Mucosa of descending colon (tissue), 3 donors: ENCODE measurements around the gene PCDHGB1. TPM values are rescaled to one million over a fixed set of nuclear protein-coding genes. Genes with fewer than 3 reads are reported as not detected.
"Not testable (repeated sequence)": the region's sequence is repeated elsewhere in the genome, so short reads cannot be mapped to it uniquely, and the experiment has no call there.

Experiments
- ATAC-seq: fragments of 200-7000 bp; cut with Tn5 transposase; one replicate; pipeline ENCODE4 v1.9.1; 2020; ENCODE audit warnings: mild to moderate bottlenecking, moderate library complexity
- DNase-seq, 3 donors: peaks; one replicate each; pipeline ENCODE4 v3.0.0-alpha.2; 2020
- H3K36me3 ChIP-seq: fragments of 200-600 bp; one replicate; pipeline ENCODE4 v1.8.0; 2021; ENCODE audit warnings: low read depth, mild to moderate bottlenecking
- H3K4me1 ChIP-seq: fragments of 200-600 bp; one replicate; pipeline ENCODE4 v1.8.0; 2021; ENCODE audit warnings: low read depth, mild to moderate bottlenecking
- H3K4me3 ChIP-seq: fragments of 200-600 bp; one replicate; pipeline ENCODE4 v1.8.0; 2021; ENCODE audit warnings: mild to moderate bottlenecking
- H3K9me3 ChIP-seq: fragments of 200-600 bp; one replicate; pipeline ENCODE4 v1.8.0; 2021; ENCODE audit warnings: mild to moderate bottlenecking
- intact Hi-C, 2 donors: fragments of 100-400 bp; cut with DNase I in 1 of 2; cut with micrococcal nuclease in 1 of 2; formaldehyde crosslinking; loops; one replicate each; pipeline versions ENCODE4 v1.11.0 to v1.11.1; 2022; cut with DNase I, micrococcal nuclease
- total RNA-seq, 3 donors: library from RNA; stranded (reverse); fragmentation: NEBNext Ultra II Directional in 2 of 3; extraction: Animal tissue kit (Norgen Biotek cat#: 25700) in 2 of 3; gene quantifications; one replicate each; pipeline versions ENCODE4 v1.2.1 to v1.2.4, GENCODE V29; 2021 to 2023
- TF ChIP-seq, protein P1 (sequence below): fragments of 200-600 bp; IDR thresholded peaks from one replicate; pipeline ENCODE4 v1.8.0; 2022; ENCODE audit warnings: antibody characterized with exemption, mild to moderate bottlenecking
- donor health status: DM: no; HTN: no; CAD: no; lungs with moderate emphysema.
- donor health status: DM: no; HTN: no; CAD: no.
- donor health status: DM: no; HTN: yes; CAD: no.

PCDHGB1 gene
- total RNA-seq, 3 donors from 2014 or later = 1.0 to 4.1 (median 1.2) TPM

DNA sequence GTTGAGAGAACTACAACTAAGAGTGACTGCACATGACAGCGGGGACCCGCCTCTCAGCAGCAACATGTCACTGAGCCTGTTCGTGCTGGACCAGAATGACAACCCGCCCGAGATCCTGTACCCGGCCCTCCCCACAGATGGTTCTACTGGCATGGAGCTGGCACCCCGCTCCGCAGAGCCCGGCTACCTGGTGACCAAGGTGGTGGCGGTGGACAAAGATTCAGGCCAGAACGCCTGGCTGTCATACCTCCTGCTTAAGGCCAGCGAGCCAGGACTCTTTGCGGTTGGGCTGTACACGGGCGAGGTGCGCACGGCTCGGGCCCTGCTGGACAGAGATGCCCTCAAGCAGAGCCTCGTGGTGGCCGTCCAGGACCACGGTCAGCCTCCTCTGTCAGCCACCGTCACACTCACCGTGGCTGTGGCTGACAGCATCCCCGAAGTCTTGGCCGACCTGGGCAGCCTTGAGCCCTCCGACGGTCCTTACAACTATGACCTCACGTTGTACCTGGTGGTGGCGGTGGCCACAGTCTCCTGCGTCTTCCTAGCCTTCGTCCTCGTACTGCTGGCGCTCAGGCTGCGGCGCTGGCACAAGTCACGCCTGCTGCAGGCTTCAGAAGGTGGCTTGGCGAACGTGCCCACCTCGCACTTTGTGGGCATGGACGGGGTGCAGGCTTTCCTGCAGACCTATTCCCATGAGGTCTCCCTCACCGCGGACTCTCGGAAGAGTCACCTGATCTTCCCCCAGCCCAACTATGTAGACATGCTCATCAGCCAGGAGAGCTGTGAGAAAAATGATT is 34.8 kb downstream of the PCDHGB1 start:
- intact Hi-C loops = no loop called here
- Histone ChIP-seq H3K9me3 (peaks cover 88% of the 10 kb centered on the region), H3K4me3 (no peak overlapping the region), H3K36me3 (no peaks in the 10 kb centered on the region), H3K4me1 (no peaks in the 10 kb centered on the region)
- DNase-seq = no peak
- ATAC-seq = no peak
- TF ChIP-seq, protein P1, sequence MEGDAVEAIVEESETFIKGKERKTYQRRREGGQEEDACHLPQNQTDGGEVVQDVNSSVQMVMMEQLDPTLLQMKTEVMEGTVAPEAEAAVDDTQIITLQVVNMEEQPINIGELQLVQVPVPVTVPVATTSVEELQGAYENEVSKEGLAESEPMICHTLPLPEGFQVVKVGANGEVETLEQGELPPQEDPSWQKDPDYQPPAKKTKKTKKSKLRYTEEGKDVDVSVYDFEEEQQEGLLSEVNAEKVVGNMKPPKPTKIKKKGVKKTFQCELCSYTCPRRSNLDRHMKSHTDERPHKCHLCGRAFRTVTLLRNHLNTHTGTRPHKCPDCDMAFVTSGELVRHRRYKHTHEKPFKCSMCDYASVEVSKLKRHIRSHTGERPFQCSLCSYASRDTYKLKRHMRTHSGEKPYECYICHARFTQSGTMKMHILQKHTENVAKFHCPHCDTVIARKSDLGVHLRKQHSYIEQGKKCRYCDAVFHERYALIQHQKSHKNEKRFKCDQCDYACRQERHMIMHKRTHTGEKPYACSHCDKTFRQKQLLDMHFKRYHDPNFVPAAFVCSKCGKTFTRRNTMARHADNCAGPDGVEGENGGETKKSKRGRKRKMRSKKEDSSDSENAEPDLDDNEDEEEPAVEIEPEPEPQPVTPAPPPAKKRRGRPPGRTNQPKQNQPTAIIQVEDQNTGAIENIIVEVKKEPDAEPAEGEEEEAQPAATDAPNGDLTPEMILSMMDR = no peak

DNA sequence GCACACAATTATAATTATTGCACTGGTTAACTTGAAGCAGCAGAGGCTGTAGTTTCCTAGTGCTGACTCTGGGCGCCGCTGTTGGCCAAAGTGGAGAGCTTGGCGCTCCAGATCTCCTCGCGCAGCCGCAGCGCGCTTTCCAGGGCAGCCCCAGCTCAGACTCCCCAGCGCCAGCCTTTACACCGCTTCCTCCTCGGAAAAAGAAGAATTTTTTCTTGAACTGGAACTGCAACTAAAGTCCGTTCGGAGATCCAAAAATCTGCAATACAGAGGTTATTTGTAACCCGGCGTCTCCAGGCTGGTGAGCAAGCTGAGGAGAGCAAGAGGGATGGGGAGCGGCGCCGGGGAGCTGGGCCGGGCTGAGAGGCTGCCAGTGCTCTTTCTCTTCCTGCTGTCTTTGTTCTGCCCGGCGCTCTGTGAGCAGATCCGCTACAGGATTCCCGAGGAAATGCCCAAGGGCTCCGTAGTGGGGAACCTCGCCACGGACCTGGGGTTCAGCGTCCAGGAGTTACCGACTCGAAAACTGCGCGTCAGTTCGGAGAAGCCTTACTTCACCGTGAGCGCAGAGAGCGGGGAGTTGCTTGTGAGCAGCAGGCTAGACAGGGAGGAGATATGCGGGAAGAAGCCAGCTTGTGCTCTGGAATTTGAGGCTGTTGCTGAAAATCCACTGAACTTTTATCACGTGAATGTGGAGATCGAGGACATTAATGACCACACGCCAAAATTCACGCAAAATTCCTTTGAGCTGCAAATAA is 37.8 kb downstream of the PCDHGB1 start, which contains the start of gene PCDHGB4:
Gene PCDHGB4 (plus strand): TSS at position 142 of the 755 bp plus-strand sequence. CDS start 187 bp downstream, at position 329.
- H3K4me1 ChIP-seq, intact Hi-C loops, H3K4me3 ChIP-seq, H3K36me3 ChIP-seq: not testable (repeated sequence)
- DNase-seq (peak in 1 of 3 donors; percentile 21), ATAC-seq (peak; percentile 63)
- H3K9me3 ChIP-seq = peaks cover 92% of the 10 kb centered on the region

DNA sequence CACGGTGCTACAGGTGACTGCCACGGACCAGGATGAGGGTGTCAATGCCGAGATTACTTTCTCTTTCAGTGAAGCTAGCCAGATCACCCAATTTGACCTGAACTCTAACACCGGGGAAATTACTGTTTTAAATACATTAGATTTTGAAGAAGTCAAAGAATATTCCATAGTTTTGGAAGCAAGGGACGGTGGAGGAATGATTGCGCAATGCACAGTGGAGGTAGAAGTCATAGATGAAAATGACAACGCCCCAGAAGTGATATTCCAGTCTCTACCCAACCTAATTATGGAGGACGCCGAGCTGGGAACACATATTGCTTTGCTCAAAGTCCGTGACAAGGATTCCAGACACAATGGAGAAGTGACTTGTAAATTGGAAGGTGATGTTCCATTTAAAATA is 38.8 kb downstream of the PCDHGB1 start:
- Histone ChIP-seq H3K4me1 (no peaks in the 10 kb centered on the region), H3K36me3 (no peaks in the 10 kb centered on the region), H3K9me3 (peaks cover 92% of the 10 kb centered on the region), H3K4me3 (no peak overlapping the region)
- intact Hi-C loops = no loop called here
- TF ChIP-seq, protein P1 = no peak
- DNase-seq (no peak), ATAC-seq (no peak)

DNA sequence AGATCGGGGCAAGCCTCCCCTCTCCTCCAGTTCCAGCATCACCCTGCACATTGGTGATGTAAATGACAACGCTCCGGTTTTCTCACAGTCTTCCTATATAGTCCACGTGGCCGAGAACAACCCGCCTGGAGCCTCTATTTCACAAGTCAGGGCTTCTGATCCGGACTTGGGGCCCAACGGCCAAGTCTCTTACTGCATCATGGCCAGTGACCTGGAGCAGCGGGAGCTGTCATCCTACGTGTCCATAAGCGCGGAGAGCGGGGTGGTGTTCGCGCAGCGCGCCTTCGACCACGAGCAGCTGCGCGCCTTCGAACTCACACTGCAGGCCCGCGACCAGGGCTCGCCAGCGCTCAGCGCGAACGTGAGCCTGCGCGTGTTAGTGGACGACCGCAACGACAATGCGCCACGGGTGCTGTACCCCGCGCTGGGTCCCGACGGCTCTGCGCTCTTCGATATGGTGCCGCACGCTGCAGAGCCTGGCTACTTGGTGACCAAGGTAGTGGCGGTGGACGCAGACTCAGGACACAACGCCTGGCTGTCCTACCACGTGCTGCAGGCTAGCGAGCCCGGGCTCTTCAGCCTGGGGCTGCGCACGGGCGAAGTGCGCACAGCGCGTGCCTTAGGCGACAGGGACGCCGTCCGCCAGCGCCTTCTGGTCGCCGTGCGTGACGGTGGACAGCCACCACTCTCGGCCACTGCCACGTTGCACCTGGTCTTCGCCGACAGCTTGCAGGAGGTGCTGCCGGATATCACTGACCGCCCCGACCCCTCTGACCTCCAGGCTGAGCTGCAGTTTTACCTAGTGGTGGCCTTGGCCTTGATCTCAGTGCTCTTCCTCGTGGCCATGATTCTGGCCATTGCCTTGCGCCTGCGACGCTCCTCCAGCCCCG is 39.5 kb downstream of the PCDHGB1 start:
- no peaks in the 10 kb centered on the region for H3K36me3 ChIP-seq
- ATAC-seq (no peak), DNase-seq (no peak)
- H3K4me1 ChIP-seq = no peaks in the 10 kb centered on the region
- H3K4me3 ChIP-seq = no peak overlapping the region
- H3K9me3 ChIP-seq = peaks cover 92% of the 10 kb centered on the region
- intact Hi-C loops = no loop called here
- TF ChIP-seq, protein P1 = no peak

DNA sequence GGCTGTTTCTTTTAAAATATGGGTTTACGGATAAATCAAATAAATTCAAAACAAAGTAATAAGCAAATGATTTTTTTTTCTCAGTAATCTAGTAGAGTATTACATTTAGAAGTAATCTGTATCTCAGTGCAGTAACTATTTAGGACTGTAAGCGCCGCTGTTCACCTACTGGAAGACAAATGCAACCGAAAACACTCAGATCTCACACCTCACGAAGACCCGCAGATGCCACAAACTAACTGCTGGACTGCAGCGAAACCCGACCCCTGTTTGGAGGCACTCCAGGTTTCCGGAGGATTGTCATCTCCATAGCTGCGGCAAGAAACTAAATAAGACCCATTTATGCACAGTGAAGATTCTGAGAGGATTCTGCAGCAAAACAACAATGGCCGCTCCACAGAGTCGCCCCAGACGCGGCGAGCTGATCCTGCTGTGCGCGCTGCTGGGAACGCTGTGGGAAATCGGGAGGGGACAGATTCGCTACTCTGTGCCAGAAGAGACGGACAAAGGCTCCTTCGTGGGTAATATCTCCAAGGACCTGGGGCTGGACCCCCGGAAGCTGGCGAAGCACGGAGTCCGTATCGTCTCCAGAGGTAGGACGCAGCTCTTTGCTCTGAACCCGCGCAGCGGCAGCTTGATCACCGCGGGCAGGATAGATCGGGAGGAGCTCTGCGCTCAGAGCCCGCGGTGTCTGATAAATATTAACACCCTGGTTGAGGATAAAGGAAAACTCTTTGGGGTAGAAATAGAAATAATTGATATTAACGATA is 42.7 kb downstream of the PCDHGB1 start, which contains the start of gene PCDHGA8:
Gene PCDHGA8 (plus strand): TSS at position 205 of the 770 bp plus-strand sequence. CDS start 181 bp downstream, at position 386.
- Histone ChIP-seq H3K9me3 (peaks cover 77% of the 10 kb centered on the region), H3K4me1 (no peaks in the 10 kb centered on the region), H3K4me3 (no peak within 1 kb of the TSS), H3K36me3 (no peaks in the 10 kb centered on the region)
- ATAC-seq = no peak
- TF ChIP-seq, protein P1 = no peak
- DNase-seq = no peak
- intact Hi-C loops = no loop called here
